IMR-90 (cell line): ENCODE measurements around the gene SPDEF.

Source experiments
- CEBPB ChIP-seq: IDR thresholded peaks from 2 replicates; pipeline ENCODE4 v1.6.1; 2012; ENCODE audit warnings: low read depth, low read length, improper control_type of control experiment
- MAZ ChIP-seq: IDR thresholded peaks from 2 replicates; pipeline ENCODE4 v1.6.1; 2012; ENCODE audit warnings: low read depth, mild to moderate bottlenecking, low read length, improper control_type of control experiment, moderate library complexity, borderline replicate concordance
- POLR2A ChIP-seq: IDR thresholded peaks from 2 replicates; pipeline ENCODE4 v1.6.1; 2012; ENCODE audit warnings: mild to moderate bottlenecking, low read depth, low read length
- RAD21 ChIP-seq: IDR thresholded peaks from 2 replicates; pipeline ENCODE4 v1.6.1; 2012; ENCODE audit warnings: low read length, improper control_type of control experiment
- RFX5 ChIP-seq: IDR thresholded peaks from 2 replicates; pipeline ENCODE4 v1.8.0; 2012; ENCODE audit warnings: low read depth, mild to moderate bottlenecking, low read length, moderate library complexity
- TF ChIP-seq, protein P1 (sequence below): conservative IDR thresholded peaks from 2 replicates; pipeline ENCODE4 v1.5.1; 2012; ENCODE audit warnings: mild to moderate bottlenecking, low read depth, low read length, improper control_type of control experiment

DNA sequence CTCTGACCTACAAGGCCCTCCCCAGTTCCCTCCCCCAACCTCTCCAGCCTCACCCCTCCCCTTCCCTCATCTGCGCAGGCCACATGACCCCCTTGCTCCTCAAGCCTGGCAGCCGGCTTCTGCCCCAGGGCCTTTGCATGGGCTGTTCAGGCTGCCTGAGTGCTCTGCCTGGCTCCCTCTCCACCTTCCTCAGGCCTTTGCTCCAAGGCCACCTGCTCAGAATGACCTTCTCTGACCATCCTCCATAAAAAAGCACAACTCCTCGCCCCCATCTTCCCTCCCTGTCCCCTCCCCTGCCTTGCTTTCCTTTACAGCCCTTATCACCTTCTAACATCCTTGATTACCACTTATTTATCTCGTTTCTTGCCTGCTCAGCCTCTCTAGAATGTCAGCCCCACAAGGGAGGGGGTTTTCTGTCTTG lies 38.7 kb downstream of the SPDEF start:
- TF ChIP-seq, protein P1, sequence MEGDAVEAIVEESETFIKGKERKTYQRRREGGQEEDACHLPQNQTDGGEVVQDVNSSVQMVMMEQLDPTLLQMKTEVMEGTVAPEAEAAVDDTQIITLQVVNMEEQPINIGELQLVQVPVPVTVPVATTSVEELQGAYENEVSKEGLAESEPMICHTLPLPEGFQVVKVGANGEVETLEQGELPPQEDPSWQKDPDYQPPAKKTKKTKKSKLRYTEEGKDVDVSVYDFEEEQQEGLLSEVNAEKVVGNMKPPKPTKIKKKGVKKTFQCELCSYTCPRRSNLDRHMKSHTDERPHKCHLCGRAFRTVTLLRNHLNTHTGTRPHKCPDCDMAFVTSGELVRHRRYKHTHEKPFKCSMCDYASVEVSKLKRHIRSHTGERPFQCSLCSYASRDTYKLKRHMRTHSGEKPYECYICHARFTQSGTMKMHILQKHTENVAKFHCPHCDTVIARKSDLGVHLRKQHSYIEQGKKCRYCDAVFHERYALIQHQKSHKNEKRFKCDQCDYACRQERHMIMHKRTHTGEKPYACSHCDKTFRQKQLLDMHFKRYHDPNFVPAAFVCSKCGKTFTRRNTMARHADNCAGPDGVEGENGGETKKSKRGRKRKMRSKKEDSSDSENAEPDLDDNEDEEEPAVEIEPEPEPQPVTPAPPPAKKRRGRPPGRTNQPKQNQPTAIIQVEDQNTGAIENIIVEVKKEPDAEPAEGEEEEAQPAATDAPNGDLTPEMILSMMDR, result no peak
- TF ChIP-seq POLR2A (no peak), CEBPB (no peak), RFX5 (no peak), RAD21 (no peak), MAZ (no peak)
